DMS153 (cell line): ENCODE measurements around the gene RAB20.
"Not testable (repeated sequence)": the region's sequence is repeated elsewhere in the genome, so short reads cannot be mapped to it uniquely, and the experiment has no call there.

ENCODE experiments used
- DNase-seq: peaks from one replicate; lab custom pipeline; 2025; lab: John Stamatoyannopoulos, UW

RAB20 gene

GRCh38 chr13:110554946-110555345 is 6.6 kb downstream of the RAB20 start:
- DNase-seq = no peak

- no peak for DNase-seq
Measured at GRCh38 chr13:110554227-110554836, 7.2 kb downstream of the RAB20 start.

GRCh38 chr13:110553417-110553816 is 8.1 kb downstream of the RAB20 start:
- DNase-seq = no peak

- no peak for DNase-seq
Measured at GRCh38 chr13:110552767-110553166, 8.8 kb downstream of the RAB20 start.

GRCh38 chr13:110551284-110551683 is 10.2 kb downstream of the RAB20 start:
- no peak for DNase-seq

- no peak for DNase-seq
Measured at GRCh38 chr13:110549795-110550160, 11.7 kb downstream of the RAB20 start.

GRCh38 chr13:110548891-110549794 is 12.4 kb downstream of the RAB20 start:
- DNase-seq = no peak

- no peak for DNase-seq
Measured at GRCh38 chr13:110546926-110547325, 14.6 kb downstream of the RAB20 start.

- DNase-seq = no peak
Measured at GRCh38 chr13:110546378-110546777, 15.1 kb downstream of the RAB20 start.

- no peak for DNase-seq
Measured at GRCh38 chr13:110542169-110542796, 19.2 kb downstream of the RAB20 start.

- no peak for DNase-seq
Measured at GRCh38 chr13:110541526-110541920, 20.0 kb downstream of the RAB20 start.

GRCh38 chr13:110540871-110541525 is 20.5 kb downstream of the RAB20 start:
- no peak for DNase-seq

GRCh38 chr13:110539894-110540293 is 21.6 kb downstream of the RAB20 start:
- DNase-seq = no peak

- peak; percentile 32 for DNase-seq
Measured at GRCh38 chr13:110538632-110539031, 22.9 kb downstream of the RAB20 start.

GRCh38 chr13:110536006-110536693 is 25.4 kb downstream of the RAB20 start:
- no peak for DNase-seq

GRCh38 chr13:110535526-110535925 is 26.0 kb downstream of the RAB20 start:
- no peak for DNase-seq

GRCh38 chr13:110533771-110534670 is 27.5 kb downstream of the RAB20 start:
- DNase-seq = no peak

GRCh38 chr13:110532258-110532657 is 29.3 kb downstream of the RAB20 start:
- not testable (repeated sequence) for DNase-seq

- no peak for DNase-seq
Measured at GRCh38 chr13:110531671-110532083, 29.8 kb downstream of the RAB20 start.

- no peak for DNase-seq
Measured at GRCh38 chr13:110531100-110531499, 30.4 kb downstream of the RAB20 start.
